Motor neuron (in vitro differentiated cells): ENCODE results near the gene RCOR3. TPM values are rescaled to one million over a fixed set of nuclear protein-coding genes. Genes with fewer than 3 reads are reported as not detected.
"Not testable (repeated sequence)": the region's sequence is repeated elsewhere in the genome, so short reads cannot be mapped to it uniquely, and the experiment has no call there.

Experiments used
- ATAC-seq, 8 experiments: fragments of 200-7000 bp; cut with Tn5 transposase; replicated peaks in 6 of 8; 2 replicates each; pipeline ENCODE4 v1.8.0; 2021; ENCODE audit warnings: mild to moderate bottlenecking in 8 of 8, moderate library complexity in 8 of 8
- H3K27ac ChIP-seq, 2 donors: fragments of 250-450 bp; sonication (Bioruptor Pico); 2 replicates each; pipeline ENCODE4 v1.9.0; 2021; ENCODE audit warnings: antibody characterized with exemption in 2 of 2, mild to moderate bottlenecking in 2 of 2, moderate library complexity in 1 of 2
- H3K4me1 ChIP-seq, 2 donors: fragments of 250-450 bp; sonication (Bioruptor Pico); replicated peaks in 1 of 2; 2 replicates each; pipeline ENCODE4 v1.6.1; 2021; ENCODE audit warnings: antibody characterized with exemption in 2 of 2, mild to moderate bottlenecking in 2 of 2, moderate library complexity in 1 of 2
- H3K4me3 ChIP-seq, 5 donors: fragments of 250-450 bp; sonication (Bioruptor Pico); 2 replicates each; pipeline ENCODE4 v1.9.0; 2021; ENCODE audit warnings: antibody characterized with exemption in 5 of 5, mild to moderate bottlenecking in 5 of 5, moderate library complexity in 4 of 5
- WGBS, 10 experiments: fragments of 450-650 bp; shearing (Covaris generic); methylation state at CpG; one replicate each; pipeline ENCODE4 v1.0.0; 2022; 5-methylcytosine and 5-hydroxymethylcytosine counted together
- in situ Hi-C, 9 experiments: fragments of 400-800 bp; cut with MboI; loops; one replicate each; pipeline ENCODE4 v1.15.0; 2021; ENCODE audit warnings: low sequenced_read_pairs in 9 of 9, low pct_unique_long_range_greater_than_20kb in 2 of 9; ENCODE audit not compliant: unreplicated experiment in 9 of 9
- total RNA-seq, 8 experiments: library from RNA; unstranded; fragments of 300-600 nt; gene quantifications; 2 replicates each; pipeline versions ENCODE4 v1.2.3 to v1.2.4, GENCODE V29; 2022

Gene RCOR3
- total RNA-seq, 8 experiments from 2014 or later, result 21.8 to 70.5 (median 48.8) TPM

DNA sequence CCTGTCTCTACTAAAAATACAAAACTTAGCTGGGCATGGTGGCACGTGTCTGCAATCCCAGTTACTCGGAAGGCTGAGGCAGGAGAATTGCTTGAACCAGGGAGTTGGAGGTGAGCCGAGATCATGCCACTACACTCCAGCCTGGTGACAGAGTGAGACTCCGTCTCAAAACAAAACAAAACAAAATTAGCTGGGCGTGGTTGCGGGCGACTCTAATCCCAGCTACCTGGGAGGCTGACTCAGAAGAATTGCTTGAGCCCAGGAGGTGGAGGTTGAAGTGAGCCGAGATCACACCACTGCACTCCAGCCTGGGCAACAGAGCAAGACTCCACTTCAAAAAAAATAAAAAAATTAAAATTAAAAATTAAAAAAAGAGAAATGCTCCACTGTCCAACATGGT is 18.6 kb upstream of the RCOR3 start:
- H3K4me1 ChIP-seq, H3K27ac ChIP-seq, in situ Hi-C loops, ATAC-seq, H3K4me3 ChIP-seq: not testable (repeated sequence)
- 80 to 93% (median 90%) methylated on average over 1 to 8 of the region's 8 CpGs; no CpG with 5 or more reads in 2 of the 10 experiments for WGBS, 10 experiments

DNA sequence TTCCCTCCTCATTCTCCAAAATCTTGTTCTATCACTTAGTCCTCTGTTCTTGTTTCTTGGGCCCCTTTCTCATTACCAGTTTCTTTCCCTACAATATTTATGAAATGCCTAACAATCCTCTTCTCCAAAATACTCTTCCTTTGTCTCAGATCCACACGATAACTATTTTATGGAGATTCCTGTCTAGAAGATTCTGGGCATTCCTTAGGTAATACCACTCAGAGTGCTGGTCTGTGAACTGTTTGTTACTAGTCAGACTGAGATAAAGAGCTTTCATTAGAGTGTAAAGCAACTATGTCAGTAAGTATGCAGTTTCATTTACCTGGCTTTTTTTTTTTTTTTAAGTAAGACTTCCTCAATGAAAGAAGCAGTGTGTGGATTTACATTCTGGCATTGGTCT is 18.1 kb upstream of the RCOR3 start:
- H3K4me3 ChIP-seq, result no peak overlapping the region
- no peak overlapping the region for H3K27ac ChIP-seq
- ATAC-seq, result no peak
- in situ Hi-C loops, result no loop called here
- 25 to 100% (median 71%) methylated on average over 1 of the region's 1 CpG for WGBS, 10 experiments
- no peaks in the 10 kb centered on the region for H3K4me1 ChIP-seq

DNA sequence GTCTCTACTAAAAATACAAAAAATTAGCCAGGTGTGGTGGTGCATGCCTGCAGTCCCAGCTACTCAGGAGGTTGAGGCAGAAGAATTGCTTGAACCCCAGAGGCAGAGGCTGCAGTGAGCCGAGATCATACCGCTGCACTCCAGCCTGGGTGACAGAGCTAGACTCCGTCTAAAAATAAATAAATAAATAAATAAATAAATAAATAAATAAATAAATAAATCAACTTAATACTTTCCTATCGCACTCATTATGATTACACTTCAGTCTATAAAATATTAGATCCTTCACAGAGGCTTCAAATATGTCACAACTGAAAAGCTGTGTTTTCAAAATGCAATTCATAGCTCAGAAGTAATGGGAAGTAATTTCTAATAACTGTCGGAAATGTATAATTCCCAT is 15.5 kb upstream of the RCOR3 start:
- H3K4me3 ChIP-seq, H3K27ac ChIP-seq, H3K4me1 ChIP-seq, in situ Hi-C loops, ATAC-seq: not testable (repeated sequence)
- WGBS, 10 experiments, result 70 to 100% (median 90%) methylated on average over 1 to 5 of the region's 5 CpGs

DNA sequence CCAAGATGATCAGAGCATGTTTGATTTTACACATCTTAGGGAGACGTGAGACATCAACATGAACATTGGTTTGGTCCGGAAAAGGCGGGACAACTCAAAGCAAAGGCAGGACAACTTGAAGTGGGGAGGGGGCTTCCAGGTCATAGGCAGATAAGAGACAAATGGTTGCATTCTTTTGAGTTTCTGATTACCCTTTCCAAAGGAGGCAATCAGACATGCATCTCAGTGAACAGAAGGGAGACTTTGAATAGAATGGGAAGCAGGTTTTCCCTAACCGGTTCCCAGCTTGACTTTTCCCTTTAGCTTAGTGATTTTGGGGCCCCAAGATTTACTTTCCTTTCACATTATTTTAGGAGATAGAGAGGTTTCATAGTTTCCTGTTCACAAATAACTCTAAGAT is 12.6 kb upstream of the RCOR3 start:
- WGBS, 10 experiments, result 28 to 92% (median 52%) methylated on average over 2 to 4 of the region's 4 CpGs; no CpG with 5 or more reads in 3 of the 10 experiments
- H3K4me1 ChIP-seq, H3K4me3 ChIP-seq, ATAC-seq, H3K27ac ChIP-seq, in situ Hi-C loops: not testable (repeated sequence)

DNA sequence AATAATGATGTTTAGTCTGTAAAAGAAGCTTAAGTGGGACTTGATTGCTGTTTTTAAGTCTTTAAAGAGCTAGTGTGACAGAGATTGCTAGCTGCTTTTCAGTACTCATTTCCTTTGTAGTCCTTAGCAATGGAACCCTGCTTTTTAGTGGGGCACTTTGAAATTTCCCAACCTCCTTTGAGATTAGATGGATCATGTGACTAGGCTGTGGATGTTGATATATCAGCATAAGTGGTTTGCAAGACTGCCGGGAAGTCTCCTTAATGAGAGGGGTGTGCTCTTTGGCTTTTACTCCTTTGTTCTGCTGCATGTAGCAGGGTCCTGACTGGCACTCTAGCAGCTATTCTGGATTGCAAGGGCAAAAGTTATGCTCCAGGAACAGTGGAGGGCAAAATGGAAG is 11.2 kb upstream of the RCOR3 start:
- in situ Hi-C loops, result no loop called here
- H3K27ac ChIP-seq, result no peak overlapping the region
- 0% methylated on average over 1 of the region's 1 CpG; no CpG with 5 or more reads in 4 of the 10 experiments for WGBS, 10 experiments
- ATAC-seq, result peak; percentile 51 to 93 (median 79)
- peaks cover 4 to 9% of the 10 kb centered on the region in 2 donors for H3K4me1 ChIP-seq
- H3K4me3 ChIP-seq, result no peak overlapping the region

DNA sequence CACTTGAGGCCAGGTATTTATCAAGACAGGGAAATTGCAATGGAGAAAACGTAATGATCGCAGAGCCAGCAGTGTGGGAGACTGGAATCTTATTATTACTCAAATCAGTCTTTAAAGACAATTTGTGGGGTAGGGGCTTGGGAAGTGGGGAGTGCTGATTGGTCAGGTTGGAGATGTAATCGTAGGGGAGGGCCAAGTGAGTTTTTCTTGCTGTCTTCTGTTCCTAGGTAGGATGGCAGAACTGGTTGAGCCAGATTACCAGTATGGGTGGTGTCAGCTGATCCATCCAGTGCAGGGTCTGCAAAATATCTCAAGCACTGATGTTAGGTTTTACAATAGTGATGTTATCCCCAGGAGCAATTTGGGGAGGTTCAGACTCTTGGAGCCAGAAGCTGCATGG is 9.6 kb upstream of the RCOR3 start:
- in situ Hi-C loops, H3K4me3 ChIP-seq, H3K27ac ChIP-seq, H3K4me1 ChIP-seq, ATAC-seq: not testable (repeated sequence)
- WGBS, 10 experiments, result 20 to 93% (median 80%) methylated on average over 1 to 3 of the region's 3 CpGs; no CpG with 5 or more reads in 1 of the 10 experiments

DNA sequence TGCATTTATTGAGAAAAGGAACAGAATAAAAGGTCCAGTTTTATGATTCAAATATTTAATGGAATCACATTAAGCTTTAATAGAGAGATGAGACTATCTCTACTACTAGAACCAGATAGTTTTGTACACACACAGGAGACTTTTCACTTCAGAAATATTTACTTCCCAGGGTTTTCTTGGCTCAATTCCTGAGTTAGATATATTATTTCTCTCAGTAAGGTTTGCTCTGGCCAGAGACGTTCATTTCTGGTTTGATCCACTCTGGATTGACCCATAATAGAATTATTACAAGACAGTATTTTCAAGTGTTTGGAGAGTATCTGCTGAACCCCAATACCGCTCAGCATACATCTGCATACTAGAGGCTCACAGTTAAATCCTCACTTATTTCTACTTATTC is 1.3 kb upstream of the RCOR3 start:
- peak overlapping the region; percentile 100 for H3K27ac ChIP-seq
- 0 to 20% (median 3%) methylated on average over 1 to 2 of the region's 2 CpGs for WGBS, 10 experiments
- in situ Hi-C loops, result no loop called here
- ATAC-seq, result no peak
- H3K4me1 ChIP-seq, result peaks cover 15 to 19% of the 10 kb centered on the region in 2 donors
- H3K4me3 ChIP-seq, result peak overlapping the region; percentile 77 to 100 (median 97)

DNA sequence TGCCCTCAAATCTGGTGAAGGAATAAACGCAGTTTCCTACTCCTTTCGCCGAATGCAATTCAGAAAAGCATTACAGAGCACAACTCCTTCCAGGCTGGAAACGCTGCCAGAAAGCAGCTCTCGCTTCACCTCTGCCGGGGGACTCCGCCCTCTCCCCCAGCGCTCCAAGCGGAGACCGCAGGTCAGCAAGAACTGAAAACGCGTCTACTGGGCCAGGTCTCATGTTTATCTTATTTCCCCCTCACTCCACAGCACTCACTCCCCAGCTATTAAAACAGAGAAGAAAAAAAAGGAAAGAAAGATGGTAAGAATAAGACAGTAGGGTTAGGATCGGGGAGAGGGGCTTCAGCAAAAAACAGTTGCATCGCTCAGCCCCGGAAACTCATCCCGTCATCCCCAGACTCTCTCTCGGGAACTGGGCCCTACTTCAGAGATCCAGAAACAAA is 833 bp upstream of the RCOR3 start:
- H3K4me3 ChIP-seq, result peak overlapping the region; percentile 77 to 100 (median 97)
- peak overlapping the region; percentile 100 for H3K27ac ChIP-seq
- 0 to 4% (median 0%) methylated on average over 3 to 14 of the region's 17 CpGs; no CpG with 5 or more reads in 1 of the 10 experiments for WGBS, 10 experiments
- in situ Hi-C loops, result no loop called here
- ATAC-seq, result peak; percentile 18 to 44 (median 30)
- H3K4me1 ChIP-seq, result peaks cover 15 to 19% of the 10 kb centered on the region in 2 donors

DNA sequence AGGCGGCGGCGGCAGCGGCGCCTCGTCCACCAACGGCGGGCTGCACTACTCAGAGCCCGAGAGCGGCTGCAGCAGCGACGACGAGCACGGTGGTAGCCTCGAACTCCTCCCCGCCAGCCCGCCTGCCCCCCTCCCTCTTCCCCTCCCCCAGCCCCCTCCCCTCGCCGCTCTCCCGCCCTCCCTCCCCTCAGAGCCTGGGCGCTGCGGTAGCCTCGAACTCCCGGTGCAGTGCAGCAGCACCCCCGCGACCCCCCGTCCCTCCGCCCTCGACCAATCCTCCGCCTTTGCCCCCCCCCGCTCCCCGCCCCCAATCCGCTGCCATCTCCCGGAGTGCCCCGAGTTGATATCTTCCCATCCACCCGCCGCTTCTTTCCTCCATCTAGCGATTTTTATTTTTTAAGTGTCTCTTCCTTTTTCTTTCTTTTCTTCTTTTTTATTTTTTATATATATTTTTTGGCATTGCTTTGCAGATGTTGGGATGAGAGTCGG is 516 bp downstream of the RCOR3 start:
- Histone ChIP-seq H3K4me1 (peaks cover 15 to 19% of the 10 kb centered on the region in 2 donors), H3K27ac (peak overlapping the region; percentile 100), H3K4me3 (peak overlapping the region; percentile 77 to 100 (median 97))
- in situ Hi-C loops, result no loop called here
- 0 to 9% (median 0%) methylated on average over 1 to 7 of the region's 39 CpGs; no CpG with 5 or more reads in 4 of the 10 experiments for WGBS, 10 experiments
- ATAC-seq, result peak; percentile 12 to 42 (median 34)

DNA sequence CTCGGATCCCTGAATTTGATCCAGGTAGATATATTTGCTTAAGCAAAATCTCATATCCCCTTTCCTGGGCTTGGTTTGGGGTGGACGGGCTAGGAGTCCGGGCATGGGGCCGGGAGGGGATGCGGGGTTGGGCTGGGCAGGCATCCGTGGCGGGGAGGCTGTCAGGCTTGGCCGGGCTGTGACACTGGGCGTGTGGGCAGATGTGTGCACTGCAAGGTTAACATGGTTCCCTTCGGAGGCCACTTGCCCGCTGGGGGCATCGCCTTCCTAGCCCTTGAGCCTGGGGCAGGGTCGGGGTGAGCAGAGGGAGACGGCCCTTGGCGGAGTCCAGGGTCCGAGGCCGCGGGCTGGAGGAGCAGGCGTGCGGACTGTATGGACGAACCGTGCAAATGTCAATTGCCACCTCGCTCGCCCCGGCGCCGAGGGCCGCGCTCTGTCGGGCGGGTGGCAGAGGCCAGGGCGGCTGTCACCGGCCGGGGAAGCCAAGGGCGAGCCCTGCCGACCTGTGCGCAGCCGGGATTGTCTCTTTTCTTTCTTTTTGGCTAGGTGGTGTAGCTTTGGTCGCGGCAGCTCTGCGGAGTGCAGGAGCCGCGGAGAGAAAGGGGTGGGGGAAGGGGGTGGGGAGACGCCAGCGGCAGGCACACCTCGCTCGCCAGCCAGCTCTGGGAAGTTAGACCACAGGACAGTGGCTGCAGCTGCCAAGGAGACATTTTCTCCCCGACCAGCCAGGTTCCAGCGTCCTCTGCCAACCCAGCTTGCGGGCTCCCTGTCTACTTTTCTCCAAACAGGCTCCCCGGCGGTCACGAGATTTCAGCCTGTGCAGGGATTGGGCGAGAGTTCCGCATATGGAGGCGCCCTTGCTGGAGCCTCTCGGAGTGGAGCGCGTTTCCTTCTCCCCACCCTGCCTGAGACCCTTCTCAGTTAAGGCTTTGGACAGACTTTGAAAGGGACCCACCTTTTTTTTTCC is 1.3 kb downstream of the RCOR3 start:
- in situ Hi-C loops, result no loop called here
- 0 to 20% (median 0%) methylated on average over 1 to 33 of the region's 59 CpGs for WGBS, 10 experiments
- ATAC-seq, result peak; percentile 22 to 55 (median 38)
- peak overlapping the region; percentile 77 to 100 (median 97) for H3K4me3 ChIP-seq
- peak overlapping the region; percentile 69 to 72 for H3K27ac ChIP-seq
- peaks cover 15 to 19% of the 10 kb centered on the region in 2 donors for H3K4me1 ChIP-seq

DNA sequence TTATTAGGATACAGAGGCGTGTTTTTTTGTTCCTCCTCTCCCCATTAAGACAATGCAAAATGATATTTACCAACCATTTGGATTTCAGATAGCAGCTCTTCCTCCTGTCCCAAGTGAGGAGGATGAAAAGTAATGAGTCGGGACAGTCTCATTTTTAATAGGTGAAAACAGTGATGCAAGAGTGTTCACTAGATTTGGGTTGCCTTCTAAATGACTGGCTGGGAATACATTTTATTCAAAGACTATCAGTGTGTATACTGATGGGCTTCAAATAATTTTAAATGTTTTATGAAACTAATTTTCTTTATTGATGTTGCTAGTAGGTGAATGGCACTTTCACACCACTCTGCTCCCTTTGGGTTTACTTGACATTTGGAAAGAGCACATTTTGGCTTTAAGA is 2.1 kb downstream of the RCOR3 start:
- WGBS, 10 experiments, result 25 to 80% (median 35%) methylated on average over 1 to 2 of the region's 2 CpGs; no CpG with 5 or more reads in 2 of the 10 experiments
- Histone ChIP-seq H3K4me3 (peak overlapping the region; percentile 77 to 100 (median 97)), H3K27ac (peak overlapping the region in 1 of 2 donors; percentile 69), H3K4me1 (peaks cover 14 to 17% of the 10 kb centered on the region in 2 donors)
- no peak for ATAC-seq
- in situ Hi-C loops, result no loop called here

DNA sequence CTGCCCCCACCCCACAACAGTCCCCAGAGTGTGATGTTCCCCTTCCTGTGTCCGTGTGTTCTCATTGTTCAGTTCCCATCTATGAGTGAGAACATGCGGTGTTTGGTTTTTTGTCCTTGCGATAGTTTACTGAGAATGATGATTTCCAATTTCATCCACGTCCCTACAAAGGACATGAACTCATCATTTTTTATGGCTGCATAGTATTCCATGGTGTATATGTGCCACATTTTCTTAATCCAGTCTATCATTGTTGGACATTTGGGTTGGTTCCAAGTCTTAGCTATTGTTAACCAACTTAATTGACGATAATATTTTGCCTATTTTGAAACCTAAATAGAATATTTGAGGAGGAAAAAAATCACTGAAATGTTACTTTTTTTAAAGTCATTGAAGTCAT is 3.9 kb downstream of the RCOR3 start:
- H3K4me1 ChIP-seq, H3K27ac ChIP-seq, H3K4me3 ChIP-seq, in situ Hi-C loops, ATAC-seq: not testable (repeated sequence)
- 88 to 100% (median 100%) methylated on average over 1 of the region's 5 CpGs; no CpG with 5 or more reads in 4 of the 10 experiments for WGBS, 10 experiments

DNA sequence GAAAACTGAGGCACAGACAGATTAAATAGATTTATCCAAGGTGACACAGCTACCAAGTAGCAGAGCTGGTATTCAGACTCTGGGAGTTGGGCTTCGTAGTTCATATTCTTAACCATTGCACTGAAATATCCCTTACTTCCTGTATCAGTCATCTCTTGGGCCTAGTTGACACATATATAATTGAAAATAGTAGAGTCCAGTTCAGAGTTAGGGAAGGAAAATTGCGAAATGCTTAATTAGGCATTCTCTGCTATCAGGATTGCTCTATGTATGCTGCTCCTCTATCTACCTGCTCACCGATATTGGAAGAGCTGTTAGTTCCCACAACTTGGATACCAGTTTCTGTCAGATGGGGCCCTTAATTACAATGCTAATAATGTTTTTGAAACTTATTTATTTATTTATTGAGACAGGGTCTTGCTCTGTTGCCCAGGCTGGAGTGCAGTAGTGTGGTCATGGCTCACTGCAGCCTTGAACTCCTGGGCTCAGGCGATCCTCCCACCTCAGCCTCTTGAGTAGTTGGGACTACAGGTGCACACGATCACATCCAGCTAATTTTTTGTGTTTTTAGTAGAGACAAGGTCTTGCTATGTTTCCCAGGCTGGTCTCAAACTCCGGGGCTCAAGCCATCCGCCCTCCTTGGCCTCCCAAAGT is 8.2 kb downstream of the RCOR3 start:
- no peak overlapping the region for H3K4me3 ChIP-seq
- WGBS, 10 experiments, result 96 to 100% (median 100%) methylated on average over 1 to 7 of the region's 7 CpGs
- H3K27ac ChIP-seq, result no peak overlapping the region
- in situ Hi-C loops, result no loop called here
- no peak for ATAC-seq
- H3K4me1 ChIP-seq, result no peaks in the 10 kb centered on the region
